Measurements from ENCODE around the gene NPAT. TPM values are rescaled to one million over a fixed set of nuclear protein-coding genes. Genes with fewer than 3 reads are reported as not detected.

The NPAT gene
- total and polyA plus RNA-seq, 9 of the 15 experiments (the other 6 are each of a cell fraction or from before 2014, with no cell fraction given): 8.8 to 30.0 (median 22.1) TPM

GRCh38 chr11:108223348-108224149 lies 1.1 kb upstream of the NPAT start (continued):
- TF ChIP-seq RBM22 (IDR thresholded peaks at IDR 0.05; ENCODE audit: low read depth, low read length, poor library complexity, severe bottlenecking) (no peak), TAF7 (tag; IDR thresholded peaks at IDR 0.05) (no peak), ZNF134 (CRISPR knock-in tag; conservative IDR thresholded peaks at IDR 0.05) (no peak), ZNF146 (CRISPR knock-in tag; IDR thresholded peaks at IDR 0.05; ENCODE audit: unreplicated experiment) (no peak), POLR2G (IDR thresholded peaks at IDR 0.05; ENCODE audit: low read depth, low read length) (no peak), CSDE1 (IDR thresholded peaks at IDR 0.05) (no peak), TBP (optimal IDR thresholded peaks at IDR 0.05; ENCODE audit: low read depth, low read length) (peak; percentile 52), ZNF766 (CRISPR knock-in tag; conservative IDR thresholded peaks at IDR 0.05) (0 out of 2 replicates have a peak, but pooled peaks have one; percentile 32), IRF2 (CRISPR knock-in tag; IDR thresholded peaks at IDR 0.05) (no peak), TAF9B (IDR thresholded peaks at IDR 0.05; ENCODE audit: partially characterized antibody) (peak; percentile 2), ZNF668 (CRISPR knock-in tag; IDR thresholded peaks at IDR 0.05) (no peak), TSHZ1 (CRISPR knock-in tag; IDR thresholded peaks at IDR 0.05) (no peak)
- TF ChIP-seq, protein P1, sequence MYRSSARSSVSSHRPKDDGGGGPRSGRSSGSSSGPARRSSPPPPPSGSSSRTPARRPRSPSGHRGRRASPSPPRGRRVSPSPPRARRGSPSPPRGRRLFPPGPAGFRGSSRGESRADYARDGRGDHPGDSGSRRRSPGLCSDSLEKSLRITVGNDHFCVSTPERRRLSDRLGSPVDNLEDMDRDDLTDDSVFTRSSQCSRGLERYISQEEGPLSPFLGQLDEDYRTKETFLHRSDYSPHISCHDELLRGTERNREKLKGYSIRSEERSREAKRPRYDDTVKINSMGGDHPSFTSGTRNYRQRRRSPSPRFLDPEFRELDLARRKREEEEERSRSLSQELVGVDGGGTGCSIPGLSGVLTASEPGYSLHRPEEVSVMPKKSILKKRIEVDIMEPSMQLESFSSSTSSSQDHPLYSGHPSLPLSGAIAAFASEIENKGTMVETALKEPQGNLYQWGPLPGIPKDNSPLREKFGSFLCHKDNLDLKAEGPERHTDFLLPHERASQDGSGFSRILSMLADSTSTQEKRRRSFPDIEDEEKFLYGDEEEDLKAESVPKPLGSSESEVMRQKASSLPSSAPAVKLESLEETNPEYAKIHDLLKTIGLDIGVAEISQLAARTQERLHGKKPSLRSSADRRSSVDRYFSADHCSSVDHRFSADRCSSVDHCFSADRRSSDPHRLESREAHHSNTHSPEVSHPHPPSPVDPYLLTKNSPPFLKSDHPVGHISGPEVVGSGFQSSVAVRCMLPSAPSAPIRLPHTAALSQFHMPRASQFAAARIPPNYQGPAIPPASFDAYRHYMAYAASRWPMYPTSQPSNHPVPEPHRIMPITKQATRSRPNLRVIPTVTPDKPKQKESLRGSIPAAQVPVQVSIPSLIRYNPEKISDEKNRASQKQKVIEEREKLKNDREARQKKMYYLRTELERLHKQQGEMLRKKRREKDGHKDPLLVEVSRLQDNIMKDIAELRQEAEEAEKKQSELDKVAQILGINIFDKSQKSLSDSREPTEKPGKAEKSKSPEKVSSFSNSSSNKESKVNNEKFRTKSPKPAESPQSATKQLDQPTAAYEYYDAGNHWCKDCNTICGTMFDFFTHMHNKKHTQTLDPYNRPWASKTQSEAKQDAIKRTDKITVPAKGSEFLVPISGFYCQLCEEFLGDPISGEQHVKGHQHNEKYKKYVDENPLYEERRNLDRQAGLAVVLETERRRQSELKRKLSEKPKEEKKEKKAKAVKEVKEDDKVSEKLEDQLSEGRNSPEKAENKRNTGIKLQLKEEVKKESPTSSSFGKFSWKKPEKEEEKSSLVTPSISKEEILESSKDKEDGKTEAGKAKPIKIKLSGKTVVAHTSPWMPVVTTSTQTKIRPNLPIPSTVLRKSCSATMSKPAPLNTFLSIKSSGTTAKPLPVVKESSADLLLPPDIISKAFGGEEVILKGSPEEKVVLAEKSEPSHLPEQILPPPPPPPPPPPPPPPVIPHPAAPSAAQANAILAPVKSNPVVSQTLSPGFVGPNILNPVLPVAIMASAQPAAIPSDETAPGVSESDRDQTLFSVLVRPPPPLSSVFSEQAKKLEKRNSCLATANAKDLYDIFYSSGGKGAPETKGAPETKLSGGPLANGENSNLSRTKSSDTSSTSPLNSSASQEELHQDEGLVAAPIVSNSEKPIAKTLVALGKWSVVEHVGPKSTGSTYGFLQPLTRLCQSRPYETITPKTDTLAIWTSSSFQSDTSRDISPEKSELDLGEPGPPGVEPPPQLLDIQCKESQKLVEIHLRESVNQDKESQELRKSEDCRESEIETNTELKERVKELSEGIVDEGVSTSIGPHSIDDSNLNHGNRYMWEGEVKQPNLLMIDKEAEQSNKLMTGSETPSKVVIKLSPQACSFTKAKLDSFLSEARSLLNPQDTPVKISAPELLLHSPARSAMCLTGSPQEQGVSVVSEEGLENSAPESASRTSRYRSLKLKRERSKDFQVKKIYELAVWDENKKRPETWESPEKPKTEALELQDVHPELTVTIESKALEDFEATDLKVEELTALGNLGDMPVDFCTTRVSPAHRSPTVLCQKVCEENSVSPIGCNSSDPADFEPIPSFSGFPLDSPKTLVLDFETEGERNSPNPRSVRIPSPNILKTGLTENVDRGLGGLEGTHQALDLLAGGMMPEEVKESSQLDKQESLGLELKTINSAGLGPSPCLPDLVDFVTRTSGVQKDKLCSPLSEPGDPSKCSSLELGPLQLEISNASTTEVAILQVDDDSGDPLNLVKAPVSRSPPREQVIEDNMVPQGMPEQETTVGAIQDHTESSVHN (IDR thresholded peaks at IDR 0.05; ENCODE audit: borderline replicate concordance in 1 of 2, low read depth in 1 of 2): peak in 1 of 2 experiments; percentile 49; a peak in 1 of 4 replicates
- TF ChIP-seq, protein P2, sequence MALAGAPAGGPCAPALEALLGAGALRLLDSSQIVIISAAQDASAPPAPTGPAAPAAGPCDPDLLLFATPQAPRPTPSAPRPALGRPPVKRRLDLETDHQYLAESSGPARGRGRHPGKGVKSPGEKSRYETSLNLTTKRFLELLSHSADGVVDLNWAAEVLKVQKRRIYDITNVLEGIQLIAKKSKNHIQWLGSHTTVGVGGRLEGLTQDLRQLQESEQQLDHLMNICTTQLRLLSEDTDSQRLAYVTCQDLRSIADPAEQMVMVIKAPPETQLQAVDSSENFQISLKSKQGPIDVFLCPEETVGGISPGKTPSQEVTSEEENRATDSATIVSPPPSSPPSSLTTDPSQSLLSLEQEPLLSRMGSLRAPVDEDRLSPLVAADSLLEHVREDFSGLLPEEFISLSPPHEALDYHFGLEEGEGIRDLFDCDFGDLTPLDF (CRISPR knock-in tag; IDR thresholded peaks at IDR 0.05): no peak

Measured in K562 (cell line).